ENCODE results near the gene GMCL2.
"Not testable (repeated sequence)": the region's sequence is repeated elsewhere in the genome, so short reads cannot be mapped to it uniquely, and the experiment has no call there.

GMCL2 gene

DNA sequence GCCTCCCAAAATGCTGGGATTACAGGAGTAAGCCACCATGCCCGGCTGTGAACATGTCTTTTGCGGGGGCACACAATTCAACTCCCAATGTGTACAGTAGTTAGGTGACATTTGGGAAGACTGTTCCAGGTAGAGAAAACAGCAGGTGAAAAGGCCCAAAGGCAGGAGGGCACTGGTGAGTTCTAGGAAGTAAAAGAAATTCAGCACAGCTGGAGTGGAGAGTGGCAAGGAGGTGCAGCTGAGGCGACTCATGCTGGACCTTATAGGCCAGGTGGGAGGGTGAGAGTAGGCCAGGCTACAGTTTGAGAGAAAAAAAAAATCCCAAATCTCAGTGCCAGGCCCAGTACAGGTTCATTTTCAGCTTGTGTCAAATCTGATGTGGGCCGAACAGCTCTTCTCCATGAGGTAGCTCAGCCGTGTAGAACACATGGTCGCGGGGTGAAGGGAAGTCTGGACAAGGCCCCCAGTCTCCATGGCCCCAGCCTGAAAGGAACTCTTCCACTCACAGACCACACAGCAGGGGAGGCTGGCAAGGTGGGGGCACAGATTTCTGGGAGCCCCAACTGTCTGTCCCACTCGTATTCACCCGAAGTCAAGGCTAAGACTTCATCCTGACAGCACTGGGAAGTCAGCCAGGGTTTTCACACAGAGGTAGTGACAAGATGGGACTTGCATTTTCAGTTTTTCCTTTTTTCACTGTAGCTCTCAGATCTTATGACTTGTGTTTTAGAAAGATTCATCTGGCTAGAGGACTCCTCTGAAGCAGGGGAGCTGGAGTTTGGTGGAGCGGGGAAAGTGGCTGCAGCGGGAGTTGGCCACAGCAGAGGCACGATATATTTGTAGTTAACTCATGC, 12.6 kb upstream of the GMCL2 start:
- TF ChIP-seq, protein P1, sequence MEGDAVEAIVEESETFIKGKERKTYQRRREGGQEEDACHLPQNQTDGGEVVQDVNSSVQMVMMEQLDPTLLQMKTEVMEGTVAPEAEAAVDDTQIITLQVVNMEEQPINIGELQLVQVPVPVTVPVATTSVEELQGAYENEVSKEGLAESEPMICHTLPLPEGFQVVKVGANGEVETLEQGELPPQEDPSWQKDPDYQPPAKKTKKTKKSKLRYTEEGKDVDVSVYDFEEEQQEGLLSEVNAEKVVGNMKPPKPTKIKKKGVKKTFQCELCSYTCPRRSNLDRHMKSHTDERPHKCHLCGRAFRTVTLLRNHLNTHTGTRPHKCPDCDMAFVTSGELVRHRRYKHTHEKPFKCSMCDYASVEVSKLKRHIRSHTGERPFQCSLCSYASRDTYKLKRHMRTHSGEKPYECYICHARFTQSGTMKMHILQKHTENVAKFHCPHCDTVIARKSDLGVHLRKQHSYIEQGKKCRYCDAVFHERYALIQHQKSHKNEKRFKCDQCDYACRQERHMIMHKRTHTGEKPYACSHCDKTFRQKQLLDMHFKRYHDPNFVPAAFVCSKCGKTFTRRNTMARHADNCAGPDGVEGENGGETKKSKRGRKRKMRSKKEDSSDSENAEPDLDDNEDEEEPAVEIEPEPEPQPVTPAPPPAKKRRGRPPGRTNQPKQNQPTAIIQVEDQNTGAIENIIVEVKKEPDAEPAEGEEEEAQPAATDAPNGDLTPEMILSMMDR (conservative IDR thresholded peaks at IDR 0.05) = no peak
- no peak overlapping the region for H3K27ac ChIP-seq

DNA sequence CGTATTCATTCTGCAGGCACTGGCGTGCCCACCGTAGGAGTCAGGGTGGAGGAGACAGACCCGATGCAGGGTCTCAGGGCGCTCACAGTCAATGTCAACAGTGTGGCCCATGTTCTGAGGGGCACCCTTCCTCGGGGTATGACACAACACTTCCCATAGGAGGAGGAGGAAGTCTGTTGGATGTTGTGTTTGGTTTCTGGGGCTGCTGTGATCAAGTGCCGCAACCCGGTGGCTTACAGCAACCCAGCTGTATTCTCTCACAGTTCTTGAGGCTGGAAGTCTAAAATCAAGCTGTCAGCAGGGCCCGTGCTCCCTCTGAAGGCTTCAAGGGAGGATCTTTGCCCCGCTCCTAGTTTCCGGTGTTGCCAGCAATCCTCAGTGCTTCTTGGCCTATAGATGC, 11.5 kb upstream of the GMCL2 start:
- no peak overlapping the region for H3K27ac ChIP-seq
- no peak for TF ChIP-seq ZFX (IDR thresholded peaks at IDR 0.05)
- TF ChIP-seq, protein P1 (conservative IDR thresholded peaks at IDR 0.05) = no peak

DNA sequence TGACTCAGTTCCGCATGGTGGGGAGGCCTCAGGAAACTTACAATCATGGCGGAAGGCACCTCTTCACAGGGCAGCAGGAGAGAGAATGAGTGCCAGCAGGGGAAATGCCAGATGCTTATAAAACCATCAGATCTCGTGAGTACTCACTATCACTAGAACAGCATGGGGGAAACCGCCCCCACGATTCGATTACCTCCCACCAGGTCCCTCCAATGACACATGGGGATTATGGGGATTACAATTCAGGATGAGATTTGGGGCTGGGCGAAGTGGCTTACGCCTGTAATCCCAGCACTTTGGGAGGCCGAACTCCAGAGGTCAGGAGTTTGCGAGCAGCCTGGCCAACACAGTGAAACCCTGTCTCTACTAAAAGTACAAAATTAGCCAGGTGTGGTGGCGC, 11.0 kb upstream of the GMCL2 start:
- H3K27ac ChIP-seq = not testable (repeated sequence)

DNA sequence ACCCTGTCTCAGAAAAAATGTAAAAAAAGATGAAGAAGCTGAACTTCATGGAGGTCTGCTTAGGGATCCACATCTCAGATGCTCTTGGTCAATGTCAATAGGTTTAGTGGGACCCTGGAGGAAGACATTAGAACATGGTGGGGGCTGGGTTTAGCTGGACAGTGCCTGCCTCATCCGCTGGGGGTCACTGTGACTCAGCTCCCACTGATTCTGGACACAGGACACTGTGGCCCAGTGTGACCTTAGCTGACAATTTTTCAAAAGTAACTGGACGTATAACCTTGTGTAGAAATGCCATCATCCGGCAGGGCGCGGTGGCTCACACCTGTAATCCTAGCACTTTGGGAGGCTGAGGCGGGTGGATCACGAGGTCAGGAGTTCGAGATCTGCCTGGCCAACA, 9.8 kb upstream of the GMCL2 start:
- TF ChIP-seq, protein P1 (conservative IDR thresholded peaks at IDR 0.05) = peak; percentile 76
- TF ChIP-seq ZFX (IDR thresholded peaks at IDR 0.05) = no peak
- no peak overlapping the region for H3K27ac ChIP-seq

DNA sequence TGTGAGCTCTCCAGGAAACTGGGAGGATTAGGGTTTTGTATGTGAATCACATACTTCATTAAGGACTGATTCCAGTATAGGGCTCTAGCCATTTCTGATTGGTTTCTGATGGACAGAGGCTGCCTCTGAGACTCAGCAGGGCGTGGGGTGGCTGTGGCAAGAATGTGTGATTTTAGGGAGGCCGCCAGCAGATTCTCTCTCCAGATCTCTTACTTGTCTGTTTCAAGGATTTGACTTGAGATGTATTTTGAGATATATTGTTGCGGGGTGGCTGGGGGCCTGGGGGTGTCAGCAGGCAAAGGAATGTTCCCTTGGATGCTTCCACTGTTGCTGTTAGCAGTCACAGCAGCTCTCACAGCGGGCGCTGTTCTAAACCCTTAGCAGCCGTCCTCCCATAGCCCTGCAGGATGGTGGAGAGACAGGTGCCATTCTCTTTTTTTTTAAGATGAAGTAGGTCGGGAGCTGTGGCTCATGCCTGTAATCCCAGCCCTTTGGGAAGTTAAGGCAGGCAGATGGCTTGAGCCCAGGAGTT, 9.2 kb upstream of the GMCL2 start:
- no peak overlapping the region for H3K27ac ChIP-seq
- TF ChIP-seq ZFX (IDR thresholded peaks at IDR 0.05) = no peak
- TF ChIP-seq, protein P1 (conservative IDR thresholded peaks at IDR 0.05) = no peak

DNA sequence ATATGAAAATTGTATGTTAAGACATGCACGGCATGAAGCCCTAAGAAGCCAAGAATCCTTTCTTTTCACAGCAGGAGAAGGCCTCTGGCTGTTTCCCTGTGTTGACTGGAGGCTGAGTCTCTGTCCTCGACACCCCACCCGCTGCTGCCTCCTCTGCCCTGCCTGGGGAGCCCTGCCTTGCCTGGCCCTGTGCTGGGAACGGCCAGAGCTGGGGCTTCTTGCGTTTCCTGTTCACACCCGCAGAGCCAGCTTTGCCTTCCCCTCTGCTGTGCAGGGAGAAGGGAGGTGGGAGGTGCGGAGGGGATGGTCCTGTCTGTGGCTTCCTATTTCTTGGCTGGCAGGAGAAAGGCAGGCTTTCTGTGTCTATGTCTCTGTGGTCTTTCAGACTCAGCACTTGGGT, 6.9 kb upstream of the GMCL2 start:
- no peak overlapping the region for H3K27ac ChIP-seq
- TF ChIP-seq, protein P1 (conservative IDR thresholded peaks at IDR 0.05) = no peak
- TF ChIP-seq ZFX (IDR thresholded peaks at IDR 0.05) = no peak

DNA sequence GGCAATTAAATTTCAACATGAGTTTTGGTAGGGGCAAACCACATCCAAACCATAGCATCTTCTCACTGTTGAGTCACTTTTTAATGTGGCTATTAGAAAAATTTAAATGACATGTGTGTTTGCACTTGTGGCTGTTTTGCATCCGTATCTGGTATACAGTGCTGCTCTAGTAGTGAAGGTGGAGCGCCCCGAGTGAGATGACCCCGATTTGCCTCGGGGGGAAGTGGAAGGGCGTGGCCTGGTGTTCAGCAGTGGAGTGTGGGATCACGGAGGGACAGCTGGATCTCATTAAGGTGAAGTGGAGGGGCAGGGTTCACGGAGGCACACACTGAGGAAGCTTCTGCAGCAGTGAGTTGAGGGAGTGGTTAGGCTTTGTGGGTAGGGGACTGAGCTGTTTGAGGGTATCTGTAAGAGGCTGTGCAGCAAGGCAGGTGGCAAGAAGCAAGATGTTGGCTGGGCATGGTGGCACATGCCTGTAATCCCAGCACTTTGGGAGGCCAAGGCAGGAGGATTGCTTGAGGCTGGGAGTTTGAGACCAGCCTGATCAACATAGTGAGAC, 6.2 kb upstream of the GMCL2 start:
- H3K27ac ChIP-seq = no peak overlapping the region
- TF ChIP-seq ZFX (IDR thresholded peaks at IDR 0.05) = no peak
- TF ChIP-seq, protein P1 (conservative IDR thresholded peaks at IDR 0.05) = no peak

Data from C4-2B (cell line).